ENCODE measurements around the gene CD163L1.
"Not testable (repeated sequence)": the region's sequence is repeated elsewhere in the genome, so short reads cannot be mapped to it uniquely, and the experiment has no call there.

Gene CD163L1

GRCh38 chr12:7339675-7340074 is 104.3 kb downstream of the CD163L1 start:
- H3K9me3 Mint-ChIP-seq = peaks cover 26% of the 10 kb centered on the region
- no peak for DNase-seq
- TF ChIP-seq, protein P1, sequence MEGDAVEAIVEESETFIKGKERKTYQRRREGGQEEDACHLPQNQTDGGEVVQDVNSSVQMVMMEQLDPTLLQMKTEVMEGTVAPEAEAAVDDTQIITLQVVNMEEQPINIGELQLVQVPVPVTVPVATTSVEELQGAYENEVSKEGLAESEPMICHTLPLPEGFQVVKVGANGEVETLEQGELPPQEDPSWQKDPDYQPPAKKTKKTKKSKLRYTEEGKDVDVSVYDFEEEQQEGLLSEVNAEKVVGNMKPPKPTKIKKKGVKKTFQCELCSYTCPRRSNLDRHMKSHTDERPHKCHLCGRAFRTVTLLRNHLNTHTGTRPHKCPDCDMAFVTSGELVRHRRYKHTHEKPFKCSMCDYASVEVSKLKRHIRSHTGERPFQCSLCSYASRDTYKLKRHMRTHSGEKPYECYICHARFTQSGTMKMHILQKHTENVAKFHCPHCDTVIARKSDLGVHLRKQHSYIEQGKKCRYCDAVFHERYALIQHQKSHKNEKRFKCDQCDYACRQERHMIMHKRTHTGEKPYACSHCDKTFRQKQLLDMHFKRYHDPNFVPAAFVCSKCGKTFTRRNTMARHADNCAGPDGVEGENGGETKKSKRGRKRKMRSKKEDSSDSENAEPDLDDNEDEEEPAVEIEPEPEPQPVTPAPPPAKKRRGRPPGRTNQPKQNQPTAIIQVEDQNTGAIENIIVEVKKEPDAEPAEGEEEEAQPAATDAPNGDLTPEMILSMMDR (IDR thresholded peaks at IDR 0.05) = no peak
- no peak overlapping the region for H3K4me3 Mint-ChIP-seq
- H3K27ac Mint-ChIP-seq = no peak overlapping the region
- peaks cover 3% of the 10 kb centered on the region for H3K27me3 Mint-ChIP-seq (ENCODE audit: low read depth, poor library complexity)
- H3K4me1 Mint-ChIP-seq = no peaks in the 10 kb centered on the region
- H3K36me3 Mint-ChIP-seq (ENCODE audit: low read depth) = no peaks in the 10 kb centered on the region

GRCh38 chr12:7337790-7338189 is 106.2 kb downstream of the CD163L1 start:
- H3K4me1 Mint-ChIP-seq; H3K27me3 Mint-ChIP-seq (ENCODE audit: low read depth, poor library complexity): not testable (repeated sequence)
- peaks cover 28% of the 10 kb centered on the region for H3K9me3 Mint-ChIP-seq

DNA sequence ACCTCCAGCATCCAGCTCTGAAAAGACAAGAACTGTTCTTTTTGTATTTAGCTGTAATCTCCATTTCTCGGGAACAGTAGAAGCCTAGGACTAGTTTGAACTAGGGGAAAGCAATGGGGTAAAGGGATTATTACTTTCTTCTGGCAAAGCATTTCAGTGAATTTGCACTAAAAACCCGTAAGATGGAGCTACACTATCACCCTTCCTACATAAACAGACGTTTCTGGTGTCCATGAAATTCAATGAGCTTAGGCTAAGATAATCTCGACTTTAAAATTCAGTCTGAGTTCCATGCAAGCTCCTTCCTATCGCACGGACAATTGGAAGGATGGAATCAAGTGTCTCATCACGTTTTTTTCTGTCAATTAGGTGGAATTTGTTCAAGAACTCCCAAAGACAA is 116.0 kb downstream of the CD163L1 start:
- Mint-ChIP-seq H3K4me3 (no peak overlapping the region), H3K9me3 (peaks cover 29% of the 10 kb centered on the region), H3K36me3 (ENCODE audit: low read depth) (no peaks in the 10 kb centered on the region), H3K27ac (no peak overlapping the region), H3K4me1 (no peaks in the 10 kb centered on the region), H3K27me3 (ENCODE audit: low read depth, poor library complexity) (peaks cover 13% of the 10 kb centered on the region)
- DNase-seq = no peak
- TF ChIP-seq, protein P1 (IDR thresholded peaks at IDR 0.05) = no peak

More at GRCh38 chr12:7337790-7338189, 106.2 kb downstream of the CD163L1 start:
- not testable (repeated sequence) for H3K4me3 Mint-ChIP-seq; H3K36me3 Mint-ChIP-seq (ENCODE audit: low read depth); DNase-seq; H3K27ac Mint-ChIP-seq

DNA sequence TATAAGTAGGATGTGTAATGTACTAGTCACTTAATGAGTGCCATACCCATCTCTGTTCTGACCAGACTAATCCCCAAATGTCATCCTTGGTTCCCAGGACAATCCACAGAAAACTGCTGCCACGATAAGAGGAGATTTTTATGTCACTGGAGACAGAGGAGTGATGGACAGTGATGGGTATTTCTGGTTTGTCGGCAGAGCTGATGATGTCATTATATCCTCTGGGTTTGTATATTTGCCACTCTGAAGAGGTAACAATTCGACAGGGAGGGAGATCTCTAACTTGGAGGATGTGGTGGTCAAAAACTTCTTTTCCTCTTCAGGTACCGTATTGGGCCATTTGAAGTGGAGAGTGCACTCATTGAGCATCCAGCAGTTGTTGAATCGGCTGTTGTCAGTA is 119.8 kb downstream of the CD163L1 start:
- Mint-ChIP-seq H3K4me1 (no peaks in the 10 kb centered on the region), H3K4me3 (no peak overlapping the region), H3K27me3 (ENCODE audit: low read depth, poor library complexity) (peaks cover 10% of the 10 kb centered on the region), H3K27ac (no peak overlapping the region), H3K9me3 (peaks cover 3% of the 10 kb centered on the region), H3K36me3 (ENCODE audit: low read depth) (no peaks in the 10 kb centered on the region)
- TF ChIP-seq, protein P1 (IDR thresholded peaks at IDR 0.05) = no peak
- DNase-seq = no peak

DNA sequence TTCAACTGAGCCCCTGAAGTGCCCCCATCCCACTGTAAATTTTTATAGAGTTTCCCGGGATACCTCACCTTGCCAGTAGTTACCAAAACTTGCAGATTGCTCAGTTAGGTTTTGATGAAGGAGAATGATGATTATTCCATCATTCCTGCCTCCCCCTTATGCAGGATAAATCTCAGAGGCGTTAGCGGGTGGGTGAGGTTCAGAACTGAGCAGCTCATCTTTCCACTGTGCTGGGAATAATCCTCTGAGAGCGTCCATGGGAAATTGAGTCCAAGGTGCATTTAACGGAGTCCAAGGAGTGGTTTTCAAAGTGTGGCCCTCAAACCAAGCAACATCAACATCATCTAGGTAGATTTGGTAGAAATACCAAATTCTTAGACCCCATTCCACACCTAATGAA is 121.4 kb downstream of the CD163L1 start:
- Mint-ChIP-seq H3K36me3 (ENCODE audit: low read depth) (no peaks in the 10 kb centered on the region), H3K4me1 (no peaks in the 10 kb centered on the region), H3K4me3 (no peak overlapping the region), H3K27ac (no peak overlapping the region), H3K27me3 (ENCODE audit: low read depth, poor library complexity) (peaks cover 10% of the 10 kb centered on the region), H3K9me3 (peaks cover 3% of the 10 kb centered on the region)
- DNase-seq = no peak
- TF ChIP-seq, protein P1 (IDR thresholded peaks at IDR 0.05) = no peak

DNA sequence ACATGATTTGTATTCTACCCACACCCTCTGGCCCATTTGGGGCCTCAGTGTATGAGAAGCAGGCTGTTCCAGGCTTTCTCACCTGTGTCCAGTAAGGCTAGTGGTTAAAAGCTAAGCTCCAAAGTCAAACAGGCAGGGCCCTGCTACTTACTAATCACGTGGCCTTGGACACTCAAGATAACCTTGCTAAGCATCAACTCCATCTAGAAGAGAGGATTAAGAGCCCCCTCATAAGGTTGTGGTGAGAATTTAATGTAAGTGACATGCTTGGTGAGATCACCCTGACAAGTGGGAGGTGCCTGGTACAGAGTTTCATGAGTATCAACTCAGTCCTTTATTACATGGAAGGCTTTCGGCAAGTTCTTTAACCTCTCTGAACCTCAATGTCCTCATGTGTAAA is 122.3 kb downstream of the CD163L1 start:
- H3K4me3 Mint-ChIP-seq = no peak overlapping the region
- TF ChIP-seq, protein P1 (IDR thresholded peaks at IDR 0.05) = no peak
- peaks cover 10% of the 10 kb centered on the region for H3K27me3 Mint-ChIP-seq (ENCODE audit: low read depth, poor library complexity)
- H3K27ac Mint-ChIP-seq = no peak overlapping the region
- H3K9me3 Mint-ChIP-seq = peaks cover 3% of the 10 kb centered on the region
- H3K4me1 Mint-ChIP-seq = no peaks in the 10 kb centered on the region
- no peak for DNase-seq
- no peaks in the 10 kb centered on the region for H3K36me3 Mint-ChIP-seq (ENCODE audit: low read depth)

Data from nephron progenitor cell (in vitro differentiated cells).